ENCODE data around the gene COBLL1.

The COBLL1 gene

GRCh38 chr2:164797627-164798026 lies 44.0 kb downstream of the COBLL1 start:
- H3K9ac ChIP-seq (ENCODE audit: low read length): no peak overlapping the region

DNA sequence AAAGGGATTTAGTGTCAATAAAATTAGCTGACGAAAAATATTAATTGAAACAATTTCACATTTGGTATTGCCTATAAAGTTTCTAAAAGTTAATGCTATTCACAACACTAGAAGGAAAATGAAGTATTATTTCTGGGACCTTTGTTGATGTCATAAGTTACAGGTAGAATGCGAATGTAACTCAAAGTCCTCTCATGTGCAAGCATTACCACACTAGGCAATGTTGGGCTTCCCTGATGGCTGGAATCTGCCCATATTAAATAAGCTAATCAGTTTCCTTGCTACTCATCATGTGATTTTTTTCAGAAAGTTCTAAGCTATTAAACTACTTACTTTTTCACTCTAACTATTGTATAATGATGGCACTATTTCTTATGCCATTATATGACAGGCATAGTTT lies 44.6 kb downstream of the COBLL1 start:
- H3K36me3 ChIP-seq (ENCODE audit: control insufficient read depth, insufficient read depth, low read length): no peaks in the 10 kb centered on the region
- H3K27me3 ChIP-seq (ENCODE audit: control insufficient read depth, insufficient read depth, low read length): no peaks in the 10 kb centered on the region
- peaks cover 6% of the 10 kb centered on the region; the same call in 1 of the 2 replicates for H3K4me1 ChIP-seq (ENCODE audit: control insufficient read depth, insufficient read depth, low read length)
- no peak overlapping the region for H3K9ac ChIP-seq (ENCODE audit: low read length)
- H3K9me3 ChIP-seq (ENCODE audit: control insufficient read depth, insufficient read depth, low read depth, low read length): no peaks in the 10 kb centered on the region
- H3K4me3 ChIP-seq (ENCODE audit: low read depth, low read length): no peak overlapping the region
- no peak overlapping the region for H3K27ac ChIP-seq (ENCODE audit: low read depth, low read length)

More at GRCh38 chr2:164797627-164798026, 44.0 kb downstream of the COBLL1 start:
- Histone ChIP-seq H3K4me1 (ENCODE audit: control insufficient read depth, insufficient read depth, low read length) (peaks cover 6% of the 10 kb centered on the region; the same call in 1 of the 2 replicates), H3K27ac (ENCODE audit: low read depth, low read length) (no peak overlapping the region), H3K9me3 (ENCODE audit: control insufficient read depth, insufficient read depth, low read depth, low read length) (no peaks in the 10 kb centered on the region), H3K27me3 (ENCODE audit: control insufficient read depth, insufficient read depth, low read length) (no peaks in the 10 kb centered on the region), H3K4me3 (ENCODE audit: low read depth, low read length) (no peak overlapping the region), H3K36me3 (ENCODE audit: control insufficient read depth, insufficient read depth, low read length) (no peaks in the 10 kb centered on the region)

- Histone ChIP-seq H3K4me3 (ENCODE audit: low read depth, low read length) (no peak overlapping the region), H3K27me3 (ENCODE audit: control insufficient read depth, insufficient read depth, low read length) (no peaks in the 10 kb centered on the region), H3K9me3 (ENCODE audit: control insufficient read depth, insufficient read depth, low read depth, low read length) (no peaks in the 10 kb centered on the region), H3K9ac (ENCODE audit: low read length) (no peak overlapping the region), H3K4me1 (ENCODE audit: control insufficient read depth, insufficient read depth, low read length) (peaks cover 6% of the 10 kb centered on the region; the same call in 1 of the 2 replicates), H3K27ac (ENCODE audit: low read depth, low read length) (no peak overlapping the region), H3K36me3 (ENCODE audit: control insufficient read depth, insufficient read depth, low read length) (no peaks in the 10 kb centered on the region)
Measured at GRCh38 chr2:164794432-164795231, 47.0 kb downstream of the COBLL1 start.

DNA sequence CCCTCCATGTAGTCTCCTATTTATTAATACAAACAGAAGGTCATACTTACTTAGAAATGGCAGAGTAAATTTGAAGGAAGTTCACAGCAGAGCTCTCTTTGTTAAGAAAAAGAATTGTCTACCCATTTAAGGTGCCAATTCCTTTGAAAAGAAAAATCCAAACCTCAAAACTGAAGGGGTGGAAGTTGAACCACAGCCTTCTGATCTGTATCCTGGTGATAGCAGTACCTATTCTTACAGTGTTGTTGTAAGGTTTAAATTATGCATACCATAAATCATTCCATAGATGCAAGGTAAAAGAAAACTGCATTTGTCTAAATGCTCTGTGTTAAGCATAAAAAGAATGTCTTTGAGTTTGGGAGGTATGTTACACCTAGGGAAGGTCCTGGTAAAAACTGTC lies 47.6 kb downstream of the COBLL1 start:
- Histone ChIP-seq H3K9ac (ENCODE audit: low read length) (no peak overlapping the region), H3K4me1 (ENCODE audit: control insufficient read depth, insufficient read depth, low read length) (peaks cover 6% of the 10 kb centered on the region; the same call in 1 of the 2 replicates), H3K9me3 (ENCODE audit: control insufficient read depth, insufficient read depth, low read depth, low read length) (no peaks in the 10 kb centered on the region), H3K4me3 (ENCODE audit: low read depth, low read length) (no peak overlapping the region), H3K27me3 (ENCODE audit: control insufficient read depth, insufficient read depth, low read length) (no peaks in the 10 kb centered on the region), H3K27ac (ENCODE audit: low read depth, low read length) (no peak overlapping the region), H3K36me3 (ENCODE audit: control insufficient read depth, insufficient read depth, low read length) (no peaks in the 10 kb centered on the region)

GRCh38 chr2:164793529-164793928 lies 48.1 kb downstream of the COBLL1 start:
- no peak overlapping the region for H3K9ac ChIP-seq (ENCODE audit: low read length)
- H3K4me1 ChIP-seq (ENCODE audit: control insufficient read depth, insufficient read depth, low read length): peaks cover 6% of the 10 kb centered on the region; the same call in 1 of the 2 replicates
- H3K27ac ChIP-seq (ENCODE audit: low read depth, low read length): no peak overlapping the region
- no peak overlapping the region for H3K4me3 ChIP-seq (ENCODE audit: low read depth, low read length)
- H3K36me3 ChIP-seq (ENCODE audit: control insufficient read depth, insufficient read depth, low read length): no peaks in the 10 kb centered on the region
- no peaks in the 10 kb centered on the region for H3K27me3 ChIP-seq (ENCODE audit: control insufficient read depth, insufficient read depth, low read length)
- H3K9me3 ChIP-seq (ENCODE audit: control insufficient read depth, insufficient read depth, low read depth, low read length): no peaks in the 10 kb centered on the region

DNA sequence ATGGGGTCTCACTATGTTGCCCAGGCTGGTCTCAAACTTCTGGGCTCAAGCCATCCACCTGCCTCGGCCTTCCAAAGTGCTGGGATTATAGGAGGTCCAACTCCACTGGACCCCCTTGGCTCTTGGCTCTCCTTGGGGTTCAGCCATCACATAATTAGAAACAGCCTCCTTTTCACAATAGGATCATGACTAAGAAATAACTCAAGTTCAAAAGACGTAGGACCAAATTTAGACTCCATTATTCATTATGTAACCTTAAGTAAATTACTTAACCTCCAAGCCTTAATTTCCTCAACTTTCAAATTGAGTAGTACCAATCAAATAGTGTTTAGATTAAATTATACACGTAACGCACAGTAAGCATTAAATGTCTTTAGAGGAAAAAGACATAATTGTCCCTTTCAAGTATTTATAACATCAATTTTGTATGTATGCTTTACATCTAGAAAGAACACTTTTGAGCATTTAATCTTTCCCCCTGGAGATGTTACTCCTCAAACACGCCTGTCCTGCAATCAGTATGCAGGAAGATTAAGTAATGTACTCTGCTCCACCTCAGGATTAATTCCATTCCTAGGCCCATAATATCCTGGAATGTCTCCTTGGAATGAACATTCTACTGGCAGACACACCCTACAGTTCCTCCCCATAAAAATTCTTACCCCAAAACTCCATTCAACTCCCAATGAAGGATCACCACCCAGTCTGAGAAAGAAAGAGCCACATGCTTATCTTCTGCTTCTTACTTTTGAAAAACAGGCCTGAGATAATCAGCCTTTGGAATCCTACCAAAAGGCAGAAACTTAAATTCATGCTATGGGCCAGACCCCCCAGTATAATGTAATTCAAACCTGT lies 49.1 kb downstream of the COBLL1 start:
- no peak overlapping the region for H3K4me3 ChIP-seq (ENCODE audit: low read depth, low read length)
- H3K27ac ChIP-seq (ENCODE audit: low read depth, low read length): no peak overlapping the region
- H3K36me3 ChIP-seq (ENCODE audit: control insufficient read depth, insufficient read depth, low read length): no peaks in the 10 kb centered on the region
- no peaks in the 10 kb centered on the region for H3K27me3 ChIP-seq (ENCODE audit: control insufficient read depth, insufficient read depth, low read length)
- H3K9me3 ChIP-seq (ENCODE audit: control insufficient read depth, insufficient read depth, low read depth, low read length): no peaks in the 10 kb centered on the region
- peaks cover 6% of the 10 kb centered on the region; the same call in 1 of the 2 replicates for H3K4me1 ChIP-seq (ENCODE audit: control insufficient read depth, insufficient read depth, low read length)
- H3K9ac ChIP-seq (ENCODE audit: low read length): no peak overlapping the region

DNA sequence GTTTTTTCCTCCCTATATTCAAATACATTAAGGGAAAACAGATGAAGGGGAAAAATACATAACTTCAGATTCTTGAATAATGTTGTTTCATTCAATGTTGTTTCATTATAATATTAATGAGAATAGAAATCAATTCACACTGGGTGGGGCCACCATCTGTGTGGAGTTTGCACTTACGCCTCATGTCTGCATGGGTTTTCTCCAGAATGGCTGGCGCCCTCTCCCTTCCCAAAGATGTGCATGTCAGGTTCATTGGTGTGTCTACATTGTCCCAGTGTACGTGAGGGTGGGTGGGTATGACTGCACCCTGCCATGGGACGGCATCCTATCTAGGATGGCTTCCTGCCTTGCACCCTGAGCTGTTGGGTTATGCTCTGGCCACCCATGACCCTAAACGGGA lies 51.7 kb downstream of the COBLL1 start:
- Histone ChIP-seq H3K27me3 (ENCODE audit: control insufficient read depth, insufficient read depth, low read length) (no peaks in the 10 kb centered on the region), H3K27ac (ENCODE audit: low read depth, low read length) (no peak overlapping the region), H3K36me3 (ENCODE audit: control insufficient read depth, insufficient read depth, low read length) (no peaks in the 10 kb centered on the region), H3K9me3 (ENCODE audit: control insufficient read depth, insufficient read depth, low read depth, low read length) (no peaks in the 10 kb centered on the region), H3K4me1 (ENCODE audit: control insufficient read depth, insufficient read depth, low read length) (peaks cover 6% of the 10 kb centered on the region; the same call in 1 of the 2 replicates), H3K4me3 (ENCODE audit: low read depth, low read length) (no peak overlapping the region), H3K9ac (ENCODE audit: low read length) (no peak overlapping the region)

DNA sequence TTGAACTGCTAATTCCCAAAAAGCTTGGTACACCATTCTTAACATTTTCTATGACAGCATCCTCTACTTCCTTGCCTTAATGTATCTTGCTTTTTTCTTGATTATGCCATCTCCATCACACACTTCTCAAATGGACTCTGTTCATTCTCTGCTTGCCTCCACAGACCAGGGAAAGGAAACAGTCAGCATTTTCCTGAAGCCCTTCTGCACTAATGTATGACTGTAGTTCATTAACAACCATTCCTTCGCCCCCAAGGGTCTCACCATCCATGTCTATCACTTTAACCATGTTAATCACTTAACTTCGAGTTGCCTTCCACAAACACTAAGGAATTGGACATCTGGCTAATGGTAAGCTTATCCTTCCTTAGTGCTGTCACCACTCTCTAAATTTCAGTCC lies 54.8 kb downstream of the COBLL1 start:
- Histone ChIP-seq H3K27ac (ENCODE audit: low read depth, low read length) (no peak overlapping the region), H3K4me1 (ENCODE audit: control insufficient read depth, insufficient read depth, low read length) (peaks cover 10% of the 10 kb centered on the region; the same call in 1 of the 2 replicates), H3K4me3 (ENCODE audit: low read depth, low read length) (no peak overlapping the region), H3K27me3 (ENCODE audit: control insufficient read depth, insufficient read depth, low read length) (no peaks in the 10 kb centered on the region), H3K36me3 (ENCODE audit: control insufficient read depth, insufficient read depth, low read length) (no peaks in the 10 kb centered on the region), H3K9me3 (ENCODE audit: control insufficient read depth, insufficient read depth, low read depth, low read length) (no peaks in the 10 kb centered on the region), H3K9ac (ENCODE audit: low read length) (no peak overlapping the region)

GRCh38 chr2:164785457-164785856 lies 56.2 kb downstream of the COBLL1 start:
- Histone ChIP-seq H3K27me3 (ENCODE audit: control insufficient read depth, insufficient read depth, low read length) (no peaks in the 10 kb centered on the region), H3K36me3 (ENCODE audit: control insufficient read depth, insufficient read depth, low read length) (no peaks in the 10 kb centered on the region), H3K4me3 (ENCODE audit: low read depth, low read length) (no peak overlapping the region), H3K27ac (ENCODE audit: low read depth, low read length) (no peak overlapping the region), H3K9ac (ENCODE audit: low read length) (no peak overlapping the region), H3K4me1 (ENCODE audit: control insufficient read depth, insufficient read depth, low read length) (peaks cover 13% of the 10 kb centered on the region), H3K9me3 (ENCODE audit: control insufficient read depth, insufficient read depth, low read depth, low read length) (no peaks in the 10 kb centered on the region)

DNA sequence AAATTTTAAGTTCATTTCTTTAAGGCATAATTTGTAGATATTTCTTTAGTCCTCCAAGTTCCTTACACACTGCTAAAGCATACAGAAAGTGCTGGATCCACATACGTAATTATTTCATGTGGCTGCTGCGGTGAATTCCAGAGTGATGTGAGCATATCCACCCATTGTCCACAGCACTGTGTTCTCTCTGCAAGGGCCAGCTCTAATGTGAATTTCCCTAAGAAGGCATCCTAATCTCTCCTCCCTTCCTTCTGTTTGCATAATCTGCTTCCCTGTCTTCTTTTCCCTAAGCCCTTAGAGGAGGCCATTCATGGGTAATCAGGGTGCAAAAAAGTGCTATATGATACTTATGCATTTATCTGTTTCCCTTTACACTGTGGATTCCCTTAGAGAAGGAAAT lies 57.2 kb downstream of the COBLL1 start:
- Histone ChIP-seq H3K27ac (ENCODE audit: low read depth, low read length) (no peak overlapping the region), H3K9ac (ENCODE audit: low read length) (no peak overlapping the region), H3K36me3 (ENCODE audit: control insufficient read depth, insufficient read depth, low read length) (no peaks in the 10 kb centered on the region), H3K9me3 (ENCODE audit: control insufficient read depth, insufficient read depth, low read depth, low read length) (no peaks in the 10 kb centered on the region), H3K4me1 (ENCODE audit: control insufficient read depth, insufficient read depth, low read length) (peaks cover 13% of the 10 kb centered on the region), H3K4me3 (ENCODE audit: low read depth, low read length) (no peak overlapping the region), H3K27me3 (ENCODE audit: control insufficient read depth, insufficient read depth, low read length) (no peaks in the 10 kb centered on the region)

DNA sequence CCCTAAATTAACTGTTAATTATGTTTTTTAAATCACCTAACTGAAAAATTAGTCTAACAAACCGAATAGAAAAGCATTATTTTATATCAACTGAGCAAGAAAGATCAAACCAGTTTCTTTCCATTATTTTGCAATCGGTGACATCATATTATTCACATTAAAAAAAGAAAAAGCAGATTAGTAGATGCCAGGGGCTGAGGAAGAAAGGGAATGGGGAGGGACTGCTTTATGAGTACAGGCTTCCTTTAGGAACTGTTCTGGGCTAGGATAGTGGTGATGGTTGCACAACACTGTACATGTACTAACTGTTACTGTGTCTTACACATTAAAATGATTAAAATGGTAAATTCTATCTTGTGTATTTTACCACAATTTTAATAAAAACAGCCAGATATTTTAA lies 59.3 kb downstream of the COBLL1 start:
- H3K4me3 ChIP-seq (ENCODE audit: low read depth, low read length): no peak overlapping the region
- H3K4me1 ChIP-seq (ENCODE audit: control insufficient read depth, insufficient read depth, low read length): peaks cover 16% of the 10 kb centered on the region
- H3K27ac ChIP-seq (ENCODE audit: low read depth, low read length): no peak overlapping the region
- no peak overlapping the region for H3K9ac ChIP-seq (ENCODE audit: low read length)
- no peaks in the 10 kb centered on the region for H3K9me3 ChIP-seq (ENCODE audit: control insufficient read depth, insufficient read depth, low read depth, low read length)
- no peaks in the 10 kb centered on the region for H3K27me3 ChIP-seq (ENCODE audit: control insufficient read depth, insufficient read depth, low read length)
- no peaks in the 10 kb centered on the region for H3K36me3 ChIP-seq (ENCODE audit: control insufficient read depth, insufficient read depth, low read length)
